Hematopoietic multipotent progenitor cell treated with erythropoietin and hydrocortisone succinate and interleukin-3 and kit ligand, for 4 days (in vitro differentiated cells): Measurements from ENCODE around the gene DSTN.
A peak's percentile ranks its signal among the peaks of the same experiment; 100 is the strongest.

ENCODE experiments used
- DNase-seq: peaks from one replicate; pipeline ENCODE4 v3.0.0-alpha.2; 2015

Gene DSTN

GRCh38 chr20:17555106-17555505 is 14.8 kb upstream of the DSTN start:
- no peak for DNase-seq

- no peak for DNase-seq
Measured at GRCh38 chr20:17556837-17557674, 12.8 kb upstream of the DSTN start.

- no peak for DNase-seq
Measured at GRCh38 chr20:17557675-17558006, 12.2 kb upstream of the DSTN start.

- DNase-seq, result peak; percentile 61
Measured at GRCh38 chr20:17558154-17558940, 11.5 kb upstream of the DSTN start.

GRCh38 chr20:17558941-17559304 is 11.0 kb upstream of the DSTN start:
- no peak for DNase-seq

- no peak for DNase-seq
Measured at GRCh38 chr20:17559338-17559737, 10.5 kb upstream of the DSTN start.

- no peak for DNase-seq
Measured at GRCh38 chr20:17560344-17561074, 9.4 kb upstream of the DSTN start.

- peak; percentile 52 for DNase-seq
Measured at GRCh38 chr20:17562804-17563305, 7.0 kb upstream of the DSTN start.

- DNase-seq, result no peak
Measured at GRCh38 chr20:17565169-17565845, 4.6 kb upstream of the DSTN start.

- DNase-seq, result no peak
Measured at GRCh38 chr20:17566345-17566744, 3.5 kb upstream of the DSTN start.

GRCh38 chr20:17568045-17568788 is 1.7 kb upstream of the DSTN start:
- no peak for DNase-seq

- DNase-seq, result peak; percentile 49
Measured at GRCh38 chr20:17568972-17569521, 828 bp upstream of the DSTN start.

- peak; percentile 79 for DNase-seq
Measured at GRCh38 chr20:17570347-17571152, 675 bp downstream of the DSTN start.

- peak; percentile 82 for DNase-seq
Measured at GRCh38 chr20:17571153-17571527, 1.3 kb downstream of the DSTN start.

- DNase-seq, result no peak
Measured at GRCh38 chr20:17572034-17572638, 2.3 kb downstream of the DSTN start.

- DNase-seq, result no peak
Measured at GRCh38 chr20:17573463-17573862, 3.6 kb downstream of the DSTN start.

GRCh38 chr20:17576215-17576614 is 6.3 kb downstream of the DSTN start:
- DNase-seq, result no peak

GRCh38 chr20:17579369-17580039 is 9.6 kb downstream of the DSTN start:
- no peak for DNase-seq

GRCh38 chr20:17580895-17581294 is 11.0 kb downstream of the DSTN start:
- DNase-seq, result no peak

- DNase-seq, result no peak
Measured at GRCh38 chr20:17583126-17583525, 13.3 kb downstream of the DSTN start.
